Measurements from ENCODE around the gene SAMD1. TPM values are rescaled to one million over a fixed set of nuclear protein-coding genes. Genes with fewer than 3 reads are reported as not detected.

Gene SAMD1
- total and polyA plus RNA-seq, 7 donors: 27.3 to 99.9 (median 40.3) TPM

GRCh38 chr19:14115756-14116155 is 25.2 kb upstream of the SAMD1 start:
- no peaks in the 10 kb centered on the region for H3K27me3 ChIP-seq (ENCODE audit: insufficient read depth in 3 of 3, low read length in 2 of 3)
- H3K4me1 ChIP-seq: peaks cover 72% of the 10 kb centered on the region
- DNase-seq (no peak), ATAC-seq (no peak)
- no peak for TF ChIP-seq CTCF (IDR thresholded peaks at IDR 0.05)
- H3K27ac ChIP-seq: peak overlapping the region; percentile 88
- H3K4me3 ChIP-seq: peak overlapping the region; percentile 90
- H3K36me3 ChIP-seq (ENCODE audit: insufficient read depth in 1 of 2, low read depth in 1 of 2): no peaks in the 10 kb centered on the region
- intact Hi-C loops (cut with DNase I): loop anchor here in 1 of 2 donors (2.0 to 5.0 kb wide), 2 partner anchors 21 to 33 kb away; partner anchors contain the start of gene ASF1B
- H3K9me3 ChIP-seq: no peaks in the 10 kb centered on the region
- 49 to 55% (median 49%) methylated on average over 5 of the region's 5 CpGs for WGBS, 3 donors

- WGBS, 3 donors: 28 to 38% (median 34%) methylated on average over 9 of the region's 9 CpGs
- peak in 3 of 4 donors; percentile 9 to 38 (median 16) for ATAC-seq
- intact Hi-C loops (cut with DNase I): loop anchor here in 1 of 2 donors (2.0 to 5.0 kb wide), 2 partner anchors 22 to 33 kb away; partner anchors contain the start of gene ASF1B
Observed at GRCh38 chr19:14114854-14115253, 24.3 kb upstream of the SAMD1 start.

GRCh38 chr19:14114439-14114838 is 23.9 kb upstream of the SAMD1 start:
- intact Hi-C loops (cut with DNase I): loop anchor here in 1 of 2 donors (2.0 kb wide), 1 partner anchor 22 kb away; the partner anchor contains the start of gene ASF1B
- no peak for TF ChIP-seq CTCF (IDR thresholded peaks at IDR 0.05)
- Histone ChIP-seq H3K9me3 (no peaks in the 10 kb centered on the region), H3K27me3 (ENCODE audit: insufficient read depth in 3 of 3, low read length in 2 of 3) (no peaks in the 10 kb centered on the region), H3K4me3 (peak overlapping the region; percentile 59), H3K4me1 (peaks cover 60% of the 10 kb centered on the region), H3K36me3 (ENCODE audit: insufficient read depth in 1 of 2, low read depth in 1 of 2) (no peaks in the 10 kb centered on the region), H3K27ac (peak overlapping the region; percentile 88)
- WGBS, 3 donors: 58 to 77% (median 66%) methylated on average over 7 of the region's 7 CpGs
- ATAC-seq: no peak
- no peak for DNase-seq

More at GRCh38 chr19:14114854-14115253, 24.3 kb upstream of the SAMD1 start:
- peak; percentile 71 to 86 for DNase-seq
- Histone ChIP-seq H3K36me3 (ENCODE audit: insufficient read depth in 1 of 2, low read depth in 1 of 2) (no peaks in the 10 kb centered on the region), H3K9me3 (no peaks in the 10 kb centered on the region), H3K27me3 (ENCODE audit: insufficient read depth in 3 of 3, low read length in 2 of 3) (no peaks in the 10 kb centered on the region), H3K4me1 (peaks cover 64% of the 10 kb centered on the region), H3K27ac (peak overlapping the region; percentile 88), H3K4me3 (peak overlapping the region; percentile 59)
- TF ChIP-seq CTCF (IDR thresholded peaks at IDR 0.05): peak; percentile 65

GRCh38 chr19:14113762-14114414 is 23.3 kb upstream of the SAMD1 start:
- peak overlapping the region; percentile 88 for H3K27ac ChIP-seq
- no peaks in the 10 kb centered on the region for H3K27me3 ChIP-seq (ENCODE audit: insufficient read depth in 3 of 3, low read length in 2 of 3)
- ATAC-seq (peak; percentile 34 to 58 (median 48)), DNase-seq (peak; percentile 89 to 97)
- no peaks in the 10 kb centered on the region for H3K36me3 ChIP-seq (ENCODE audit: insufficient read depth in 1 of 2, low read depth in 1 of 2)
- TF ChIP-seq CTCF (IDR thresholded peaks at IDR 0.05): peak; percentile 69
- peak overlapping the region; percentile 59 for H3K4me3 ChIP-seq
- WGBS, 3 donors: 54 to 70% (median 54%) methylated on average over 18 of the region's 18 CpGs
- no peaks in the 10 kb centered on the region for H3K9me3 ChIP-seq
- intact Hi-C loops (cut with DNase I): loop anchor here in 1 of 2 donors (2.0 kb wide), 1 partner anchor 23 kb away; the partner anchor contains the start of gene ASF1B
- H3K4me1 ChIP-seq: peaks cover 54% of the 10 kb centered on the region
